ENCODE results near the gene SYNPO.
A peak's percentile ranks its signal among the peaks of the same experiment; 100 is the strongest.

DNA sequence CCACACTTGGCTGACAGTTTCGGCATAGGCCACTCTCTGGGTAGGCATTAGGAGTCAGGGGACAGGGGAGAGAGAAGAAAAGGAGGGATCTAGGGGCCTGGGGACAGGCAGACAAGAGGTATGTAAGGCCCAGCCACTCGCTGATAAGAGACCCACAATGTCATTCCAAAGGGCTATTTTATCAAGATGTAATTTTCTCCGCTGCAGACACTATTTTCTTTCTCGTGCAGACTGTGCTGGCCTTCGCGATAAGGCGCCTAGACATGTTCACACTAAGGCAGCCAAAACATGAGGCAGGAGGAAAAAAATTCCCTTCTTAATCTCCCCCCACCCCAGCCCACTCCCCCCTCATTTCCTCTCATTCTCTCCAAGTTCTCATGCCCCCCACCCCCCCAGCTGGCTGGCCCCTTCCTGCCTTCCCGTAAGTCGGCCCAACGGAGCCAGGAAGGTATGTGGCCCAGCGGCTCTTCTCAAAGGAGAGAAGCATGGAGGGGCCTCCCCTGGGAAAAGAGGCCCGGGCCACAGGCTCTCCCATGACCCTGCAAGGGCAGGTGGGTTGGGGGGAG is 44.9 kb upstream of the SYNPO start:
- TF ChIP-seq, protein P1, sequence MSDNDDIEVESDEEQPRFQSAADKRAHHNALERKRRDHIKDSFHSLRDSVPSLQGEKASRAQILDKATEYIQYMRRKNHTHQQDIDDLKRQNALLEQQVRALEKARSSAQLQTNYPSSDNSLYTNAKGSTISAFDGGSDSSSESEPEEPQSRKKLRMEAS (IDR thresholded peaks at IDR 0.05; ENCODE audit: low read depth) = no peak
- TF ChIP-seq EP300 (IDR thresholded peaks at IDR 0.05; ENCODE audit: borderline replicate concordance in 1 of 2, low read depth in 1 of 2, low read length in 1 of 2) = peak in 1 of 2 experiments; percentile 43; a peak in 1 of 4 replicates
- TF ChIP-seq, protein P2, sequence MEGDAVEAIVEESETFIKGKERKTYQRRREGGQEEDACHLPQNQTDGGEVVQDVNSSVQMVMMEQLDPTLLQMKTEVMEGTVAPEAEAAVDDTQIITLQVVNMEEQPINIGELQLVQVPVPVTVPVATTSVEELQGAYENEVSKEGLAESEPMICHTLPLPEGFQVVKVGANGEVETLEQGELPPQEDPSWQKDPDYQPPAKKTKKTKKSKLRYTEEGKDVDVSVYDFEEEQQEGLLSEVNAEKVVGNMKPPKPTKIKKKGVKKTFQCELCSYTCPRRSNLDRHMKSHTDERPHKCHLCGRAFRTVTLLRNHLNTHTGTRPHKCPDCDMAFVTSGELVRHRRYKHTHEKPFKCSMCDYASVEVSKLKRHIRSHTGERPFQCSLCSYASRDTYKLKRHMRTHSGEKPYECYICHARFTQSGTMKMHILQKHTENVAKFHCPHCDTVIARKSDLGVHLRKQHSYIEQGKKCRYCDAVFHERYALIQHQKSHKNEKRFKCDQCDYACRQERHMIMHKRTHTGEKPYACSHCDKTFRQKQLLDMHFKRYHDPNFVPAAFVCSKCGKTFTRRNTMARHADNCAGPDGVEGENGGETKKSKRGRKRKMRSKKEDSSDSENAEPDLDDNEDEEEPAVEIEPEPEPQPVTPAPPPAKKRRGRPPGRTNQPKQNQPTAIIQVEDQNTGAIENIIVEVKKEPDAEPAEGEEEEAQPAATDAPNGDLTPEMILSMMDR (IDR thresholded peaks at IDR 0.05) = no peak
- peak; percentile 58; the same call in 1 of the 2 replicates for TF ChIP-seq RCOR1 (IDR thresholded peaks at IDR 0.05; ENCODE audit: low read length)
- TF ChIP-seq TAF1 (IDR thresholded peaks at IDR 0.05; ENCODE audit: borderline replicate concordance, low read depth, low read length) = no peak
- TF ChIP-seq POLR2AphosphoS5 (IDR thresholded peaks at IDR 0.05; ENCODE audit: low read depth, low read length) = no peak
- TF ChIP-seq TEAD4 (IDR thresholded peaks at IDR 0.05; ENCODE audit: borderline replicate concordance, insufficient read depth) = no peak

Measured in SK-N-SH (cell line).